ENCODE data around the gene XRN1.
"Not testable (repeated sequence)": the region's sequence is repeated elsewhere in the genome, so short reads cannot be mapped to it uniquely, and the experiment has no call there.

Gene XRN1

DNA sequence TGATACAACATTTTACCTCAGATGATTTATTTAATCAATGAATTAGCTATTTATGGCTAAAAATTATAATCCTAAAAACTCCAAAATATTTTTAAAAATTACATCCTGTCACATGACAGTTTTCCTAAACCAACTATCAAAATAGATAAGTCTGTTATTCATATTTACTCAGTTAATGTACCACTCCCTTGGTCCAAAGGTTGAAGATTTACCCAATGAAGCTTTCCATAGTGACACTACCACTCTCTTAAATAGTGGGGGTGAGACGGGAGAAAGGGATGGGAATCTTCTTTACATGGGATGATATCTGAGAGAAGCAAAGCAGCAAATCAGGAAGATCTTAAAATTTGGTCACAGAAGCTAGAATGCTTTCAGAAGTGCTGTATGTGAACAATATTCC lies 30.5 kb downstream of the XRN1 start:
- H3K4me3 ChIP-seq (ENCODE audit: low read length, poor library complexity, severe bottlenecking) = no peak overlapping the region
- TF ChIP-seq, protein P1, sequence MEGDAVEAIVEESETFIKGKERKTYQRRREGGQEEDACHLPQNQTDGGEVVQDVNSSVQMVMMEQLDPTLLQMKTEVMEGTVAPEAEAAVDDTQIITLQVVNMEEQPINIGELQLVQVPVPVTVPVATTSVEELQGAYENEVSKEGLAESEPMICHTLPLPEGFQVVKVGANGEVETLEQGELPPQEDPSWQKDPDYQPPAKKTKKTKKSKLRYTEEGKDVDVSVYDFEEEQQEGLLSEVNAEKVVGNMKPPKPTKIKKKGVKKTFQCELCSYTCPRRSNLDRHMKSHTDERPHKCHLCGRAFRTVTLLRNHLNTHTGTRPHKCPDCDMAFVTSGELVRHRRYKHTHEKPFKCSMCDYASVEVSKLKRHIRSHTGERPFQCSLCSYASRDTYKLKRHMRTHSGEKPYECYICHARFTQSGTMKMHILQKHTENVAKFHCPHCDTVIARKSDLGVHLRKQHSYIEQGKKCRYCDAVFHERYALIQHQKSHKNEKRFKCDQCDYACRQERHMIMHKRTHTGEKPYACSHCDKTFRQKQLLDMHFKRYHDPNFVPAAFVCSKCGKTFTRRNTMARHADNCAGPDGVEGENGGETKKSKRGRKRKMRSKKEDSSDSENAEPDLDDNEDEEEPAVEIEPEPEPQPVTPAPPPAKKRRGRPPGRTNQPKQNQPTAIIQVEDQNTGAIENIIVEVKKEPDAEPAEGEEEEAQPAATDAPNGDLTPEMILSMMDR (conservative IDR thresholded peaks at IDR 0.05; ENCODE audit: low read length) = no peak
- TF ChIP-seq EZH2phosphoT487 (IDR thresholded peaks at IDR 0.05; ENCODE audit: borderline replicate concordance) = no peak
- H2AFZ ChIP-seq (ENCODE audit: low read length) = no peak overlapping the region
- H3K9me3 ChIP-seq (ENCODE audit: insufficient read depth, low read depth, low read length) = no peaks in the 10 kb centered on the region
- H4K20me1 ChIP-seq (ENCODE audit: insufficient read depth, low read length, poor library complexity, severe bottlenecking) = no peaks in the 10 kb centered on the region
- H3K4me1 ChIP-seq (ENCODE audit: insufficient read depth, low read length, poor library complexity, severe bottlenecking) = no peaks in the 10 kb centered on the region
- H3F3A ChIP-seq (ENCODE audit: low read depth) = no peaks in the 10 kb centered on the region
- no peaks in the 10 kb centered on the region for H3K27me3 ChIP-seq (ENCODE audit: insufficient read depth, low read length, poor library complexity, severe bottlenecking)
- no peak overlapping the region for H3K4me2 ChIP-seq (ENCODE audit: low read depth, low read length, poor library complexity, severe bottlenecking)
- no peaks in the 10 kb centered on the region for H3K79me2 ChIP-seq (ENCODE audit: insufficient read depth, low read length)
- peaks cover 63% of the 10 kb centered on the region for H3K36me3 ChIP-seq (ENCODE audit: insufficient read depth, low read length)
- no peak overlapping the region for H3K9ac ChIP-seq (ENCODE audit: low read depth, low read length, poor library complexity, severe bottlenecking)
- H3K9me2 ChIP-seq (replicated peaks; ENCODE audit: low read depth, low read length) = no peaks in the 10 kb centered on the region

DNA sequence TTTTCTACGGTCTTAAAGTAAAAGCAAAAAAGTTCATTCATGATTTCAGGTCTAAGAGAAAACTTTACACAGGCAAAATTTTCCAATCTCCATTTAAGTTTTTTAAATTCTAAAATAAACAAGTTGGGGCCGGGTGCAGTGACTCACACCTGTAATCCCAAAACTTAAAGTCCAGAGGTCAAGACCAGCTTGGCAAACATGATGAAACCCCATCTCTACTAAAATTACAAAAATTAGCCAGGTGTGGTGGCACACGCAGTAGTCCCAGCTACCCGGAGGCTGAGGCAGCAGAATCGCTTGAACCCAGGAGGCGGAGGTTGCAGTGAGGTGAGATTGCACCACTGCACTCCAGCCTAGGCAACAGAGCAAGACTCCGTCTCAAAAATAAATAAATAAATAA lies 47.3 kb downstream of the XRN1 start:
- H3K9me2 ChIP-seq (replicated peaks; ENCODE audit: low read depth, low read length); H3K4me2 ChIP-seq (ENCODE audit: low read depth, low read length, poor library complexity, severe bottlenecking); H3K79me2 ChIP-seq (ENCODE audit: insufficient read depth, low read length); H3K4me3 ChIP-seq (ENCODE audit: low read length, poor library complexity, severe bottlenecking); H4K20me1 ChIP-seq (ENCODE audit: insufficient read depth, low read length, poor library complexity, severe bottlenecking); H3F3A ChIP-seq (ENCODE audit: low read depth); H3K4me1 ChIP-seq (ENCODE audit: insufficient read depth, low read length, poor library complexity, severe bottlenecking); H3K9me3 ChIP-seq (ENCODE audit: insufficient read depth, low read depth, low read length); H2AFZ ChIP-seq (ENCODE audit: low read length); H3K9ac ChIP-seq (ENCODE audit: low read depth, low read length, poor library complexity, severe bottlenecking); H3K27me3 ChIP-seq (ENCODE audit: insufficient read depth, low read length, poor library complexity, severe bottlenecking): not testable (repeated sequence)
- peaks cover 67% of the 10 kb centered on the region for H3K36me3 ChIP-seq (ENCODE audit: insufficient read depth, low read length)

DNA sequence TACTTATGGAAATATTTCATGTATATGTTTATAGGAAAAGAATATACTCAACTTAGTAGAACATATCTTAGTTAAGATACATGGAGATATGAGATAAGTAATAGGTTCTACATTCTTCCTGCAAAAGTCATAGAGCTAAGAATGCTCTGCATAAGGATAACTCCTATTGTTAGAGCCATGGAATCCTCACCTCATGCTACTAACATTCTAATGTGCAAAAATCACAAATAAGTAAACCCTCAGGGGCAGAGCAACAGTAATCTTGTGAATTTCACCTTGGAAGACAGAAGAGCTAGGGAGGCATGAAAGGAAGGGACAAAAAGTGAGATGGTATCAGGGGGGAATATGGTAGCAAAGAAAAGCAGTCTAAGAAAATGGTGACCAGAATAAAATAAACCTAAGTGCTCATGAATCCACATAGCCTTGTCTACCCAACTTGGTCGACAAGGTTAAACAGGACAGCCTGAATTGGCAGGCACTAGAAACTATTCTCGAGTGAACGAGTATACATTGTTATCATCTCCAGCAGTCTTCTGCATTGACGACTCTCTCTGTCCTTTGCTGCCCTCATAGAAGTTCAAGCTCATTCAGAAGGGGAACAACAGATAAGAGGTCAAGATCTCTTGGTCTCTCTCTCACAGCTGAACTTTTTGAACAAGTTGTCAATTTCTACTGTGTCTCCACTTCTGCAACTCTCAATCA lies 52.8 kb downstream of the XRN1 start:
- Histone ChIP-seq H3F3A (ENCODE audit: low read depth) (no peaks in the 10 kb centered on the region), H3K4me2 (ENCODE audit: low read depth, low read length, poor library complexity, severe bottlenecking) (no peak overlapping the region), H3K9me3 (ENCODE audit: insufficient read depth, low read depth, low read length) (no peaks in the 10 kb centered on the region), H3K9me2 (replicated peaks; ENCODE audit: low read depth, low read length) (no peaks in the 10 kb centered on the region), H3K27me3 (ENCODE audit: insufficient read depth, low read length, poor library complexity, severe bottlenecking) (no peaks in the 10 kb centered on the region), H3K9ac (ENCODE audit: low read depth, low read length, poor library complexity, severe bottlenecking) (no peak overlapping the region), H3K36me3 (ENCODE audit: insufficient read depth, low read length) (peaks cover 78% of the 10 kb centered on the region), H4K20me1 (ENCODE audit: insufficient read depth, low read length, poor library complexity, severe bottlenecking) (no peaks in the 10 kb centered on the region), H3K79me2 (ENCODE audit: insufficient read depth, low read length) (no peaks in the 10 kb centered on the region), H3K4me1 (ENCODE audit: insufficient read depth, low read length, poor library complexity, severe bottlenecking) (no peaks in the 10 kb centered on the region), H2AFZ (ENCODE audit: low read length) (no peak overlapping the region), H3K4me3 (ENCODE audit: low read length, poor library complexity, severe bottlenecking) (no peak overlapping the region)
- no peak for TF ChIP-seq EZH2phosphoT487 (IDR thresholded peaks at IDR 0.05; ENCODE audit: borderline replicate concordance)
- TF ChIP-seq, protein P1 (conservative IDR thresholded peaks at IDR 0.05; ENCODE audit: low read length) = no peak

DNA sequence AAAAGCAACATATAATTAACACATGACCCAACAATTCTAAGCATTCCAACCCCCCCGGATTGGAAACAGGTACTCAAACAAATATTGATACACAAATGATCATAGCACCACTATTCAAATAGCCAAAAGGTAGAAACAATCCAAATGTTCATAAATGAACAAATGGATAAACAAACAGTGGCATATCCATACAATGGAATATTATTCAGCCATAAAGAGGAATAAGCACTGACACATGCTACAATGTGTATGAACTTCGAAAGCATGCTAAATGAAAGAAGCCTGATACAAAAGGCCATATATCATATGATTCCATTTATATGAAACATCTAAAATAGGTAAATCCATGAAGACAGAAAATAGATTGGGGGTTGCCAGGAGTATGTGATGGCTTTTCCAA lies 62.8 kb downstream of the XRN1 start:
- H3K36me3 ChIP-seq (ENCODE audit: insufficient read depth, low read length) = peaks cover 72% of the 10 kb centered on the region
- no peaks in the 10 kb centered on the region for H3K9me2 ChIP-seq (replicated peaks; ENCODE audit: low read depth, low read length)
- H3K9ac ChIP-seq (ENCODE audit: low read depth, low read length, poor library complexity, severe bottlenecking) = no peak overlapping the region

More for the DNA sequence above, 62.8 kb downstream of the XRN1 start:
- Histone ChIP-seq H3K4me1 (ENCODE audit: insufficient read depth, low read length, poor library complexity, severe bottlenecking) (no peaks in the 10 kb centered on the region), H3F3A (ENCODE audit: low read depth) (no peaks in the 10 kb centered on the region), H3K79me2 (ENCODE audit: insufficient read depth, low read length) (no peaks in the 10 kb centered on the region), H3K9me3 (ENCODE audit: insufficient read depth, low read depth, low read length) (0 out of 2 replicates have a peak, but pooled peaks cover 6% of the 10 kb centered on the region), H3K4me3 (ENCODE audit: low read length, poor library complexity, severe bottlenecking) (no peak overlapping the region), H4K20me1 (ENCODE audit: insufficient read depth, low read length, poor library complexity, severe bottlenecking) (no peaks in the 10 kb centered on the region), H2AFZ (ENCODE audit: low read length) (no peak overlapping the region), H3K4me2 (ENCODE audit: low read depth, low read length, poor library complexity, severe bottlenecking) (no peak overlapping the region), H3K27me3 (ENCODE audit: insufficient read depth, low read length, poor library complexity, severe bottlenecking) (no peaks in the 10 kb centered on the region)
- no peak for TF ChIP-seq EZH2phosphoT487 (IDR thresholded peaks at IDR 0.05; ENCODE audit: borderline replicate concordance)
- TF ChIP-seq, protein P1 (conservative IDR thresholded peaks at IDR 0.05; ENCODE audit: low read length) = no peak

Measured in Loucy (cell line).